PC-9 (cell line): ENCODE results near the gene SDR39U1. TPM values are rescaled to one million over a fixed set of nuclear protein-coding genes. Genes with fewer than 3 reads are reported as not detected.
A peak's percentile ranks its signal among the peaks of the same experiment; 100 is the strongest.

Source experiments
- BruUV-seq: library from RNA; stranded (reverse); fragments of 400-500 nt; replicated peaks from 2 replicates; lab custom pipeline; 2021; lab: Mats Ljungman, UMichigan
- CTCF ChIA-PET: fragments of 300-600 bp; sonication (Branson Sonifier 250); formaldehyde crosslinking; loops from one replicate; lab custom pipeline; 2022; ENCODE audit warnings: antibody characterized with exemption; lab: Charles Lee
- POLR2A ChIA-PET: fragments of 300-600 bp; sonication (Branson Sonifier 250); formaldehyde crosslinking; loops from one replicate; lab custom pipeline; 2022; ENCODE audit warnings: antibody characterized with exemption; ENCODE audit not compliant: unreplicated experiment; lab: Charles Lee
- DNase-seq, 2 experiments: peaks; one replicate each; pipeline versions ENCODE4 v3.0.0 to v3.0.0-alpha.2; 2015 to 2022; ENCODE audit warnings: mixed read lengths in 1 of 2
- H2AFZ ChIP-seq: fragments of 200-600 bp; sonication (generic); 2 replicates; pipeline ENCODE4 v1.8.1; 2017; ENCODE audit warnings: antibody characterized with exemption
- H3F3A ChIP-seq: fragments of 200-600 bp; sonication (generic); 2 replicates; pipeline ENCODE4 v1.8.1; 2017; ENCODE audit warnings: antibody characterized with exemption, mild to moderate bottlenecking, low read depth; ENCODE audit not compliant: insufficient read depth
- H3K27ac ChIP-seq: fragments of 200-600 bp; sonication (generic); 2 replicates; pipeline ENCODE4 v1.6.1; 2016; ENCODE audit warnings: mixed run types
- H3K27me3 ChIP-seq: fragments of 200-600 bp; sonication (generic); 2 replicates; pipeline ENCODE4 v1.6.1; 2016; ENCODE audit warnings: low read depth, mixed run types; ENCODE audit not compliant: insufficient read depth
- H3K36me3 ChIP-seq: fragments of 200-600 bp; sonication (generic); 2 replicates; pipeline ENCODE4 v1.6.1; 2016; ENCODE audit warnings: low read depth, mixed run types
- H3K4me1 ChIP-seq: fragments of 200-600 bp; sonication (generic); replicated peaks from 2 replicates; pipeline ENCODE4 v1.6.1; 2016; ENCODE audit warnings: mixed run types; ENCODE audit not compliant: insufficient read depth
- H3K4me2 ChIP-seq: fragments of 200-600 bp; sonication (generic); 2 replicates; pipeline ENCODE4 v1.6.1; 2017; ENCODE audit warnings: mixed run types
- H3K4me3 ChIP-seq: fragments of 200-600 bp; sonication (generic); 2 replicates; pipeline ENCODE4 v1.6.1; 2016; ENCODE audit warnings: mixed run types
- H3K79me2 ChIP-seq: fragments of 200-600 bp; sonication (generic); 2 replicates; pipeline ENCODE4 v1.6.1; 2017; ENCODE audit warnings: low read depth, mixed run types
- H3K9me2 ChIP-seq: fragments of 200-600 bp; sonication (generic); 2 replicates; pipeline ENCODE4 v1.8.1; 2017; ENCODE audit warnings: mild to moderate bottlenecking; ENCODE audit not compliant: insufficient read depth
- H3K9me3 ChIP-seq: fragments of 200-600 bp; sonication (generic); 2 replicates; pipeline ENCODE4 v1.8.1; 2016; ENCODE audit warnings: low read depth; ENCODE audit not compliant: insufficient read depth
- H4K20me1 ChIP-seq: fragments of 200-600 bp; sonication (generic); 2 replicates; pipeline ENCODE4 v1.8.1; 2017; ENCODE audit not compliant: insufficient read depth
- CTCF ChIP-seq: fragments of 200-600 bp; sonication (generic); conservative IDR thresholded peaks from 2 replicates; pipeline ENCODE4 v1.6.1; 2017; ENCODE audit warnings: mixed run types, antibody characterized with exemption, mild to moderate bottlenecking, moderate library complexity
- EZH2 ChIP-seq: fragments of 200-600 bp; sonication (generic); IDR thresholded peaks from 2 replicates; pipeline ENCODE4 v1.8.0; 2017; ENCODE audit warnings: antibody characterized with exemption, low read depth
- intact Hi-C: fragments of 100-400 bp; cut with micrococcal nuclease; formaldehyde crosslinking; loops from one replicate; pipeline ENCODE4 v1.10.0; 2022; ENCODE audit not compliant: unreplicated experiment
- total RNA-seq: library from RNA; stranded (reverse); gene quantifications from 2 replicates; pipeline ENCODE4 v1.2.3, GENCODE V29; 2021

SDR39U1 gene
- total RNA-seq, 1 experiment from 2014 or later = 17.2 TPM

DNA sequence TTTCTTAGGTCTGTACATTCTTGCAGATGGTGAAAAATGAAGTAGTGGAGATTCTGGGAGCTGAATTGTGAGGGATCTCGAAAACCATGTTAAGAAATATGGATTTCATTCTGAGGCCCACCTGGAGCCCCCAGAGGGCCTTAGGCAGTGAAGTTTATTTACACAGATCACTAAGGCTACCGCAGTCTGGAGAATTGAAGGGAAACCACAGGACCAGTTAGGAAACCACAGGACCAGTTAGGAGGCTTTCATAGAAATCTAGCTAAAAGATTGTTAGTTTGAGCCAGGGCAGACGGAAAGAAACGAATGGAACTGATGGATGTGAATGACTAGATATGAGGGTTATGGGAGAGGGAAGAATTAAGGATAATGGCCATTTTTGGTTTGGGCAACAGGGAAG, 20.3 kb downstream of the SDR39U1 start:
- H3K4me3 ChIP-seq = no peak overlapping the region
- no TSS peak for BruUV-seq
- H3K27me3 ChIP-seq = no peaks in the 10 kb centered on the region
- no peak overlapping the region for H3K4me2 ChIP-seq
- intact Hi-C loops = no loop called here
- no peaks in the 10 kb centered on the region for H3K9me3 ChIP-seq
- H3K9me2 ChIP-seq = no peaks in the 10 kb centered on the region
- H3K36me3 ChIP-seq = no peaks in the 10 kb centered on the region
- CTCF ChIA-PET = no interaction called here
- peaks cover 19% of the 10 kb centered on the region for H3K4me1 ChIP-seq
- POLR2A ChIA-PET = no interaction called here
- no peaks in the 10 kb centered on the region for H4K20me1 ChIP-seq
- TF ChIP-seq CTCF (no peak), EZH2 (no peak)
- no peaks in the 10 kb centered on the region for H3K79me2 ChIP-seq
- H3K27ac ChIP-seq = no peak overlapping the region
- no peak for DNase-seq
- H2AFZ ChIP-seq = no peak overlapping the region
- peaks cover 18% of the 10 kb centered on the region; the same call in 1 of the 2 replicates for H3F3A ChIP-seq

DNA sequence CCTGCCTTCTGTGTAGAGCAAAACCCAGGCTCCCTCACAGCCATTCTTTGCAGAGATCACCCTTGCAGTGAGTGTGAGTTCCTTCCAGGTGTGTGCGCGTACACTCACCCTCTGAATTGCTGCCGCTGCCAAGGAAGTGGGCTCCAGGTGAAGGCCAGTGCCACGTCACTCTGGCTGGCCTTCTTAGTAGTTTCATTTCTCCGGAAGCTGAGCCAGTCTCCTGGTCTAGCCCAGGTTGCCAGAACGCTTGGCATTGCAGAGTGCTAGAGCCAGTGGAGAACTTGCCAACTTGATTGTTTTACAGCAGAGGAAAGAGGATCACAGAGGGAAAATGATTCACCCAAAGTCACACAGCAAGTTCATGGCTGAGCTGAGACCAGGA, 24.1 kb downstream of the SDR39U1 start:
- no peak overlapping the region for H3K4me2 ChIP-seq
- ChIA-PET POLR2A (no interaction called here), CTCF (interaction anchor here (0.6 to 1.3 kb wide), 2 partner anchors 13 to 1306 kb away, joined by 3 to 18 read pairs; no protein-coding TSS in a partner anchor)
- H3K36me3 ChIP-seq = no peaks in the 10 kb centered on the region
- no peaks in the 10 kb centered on the region for H3K9me3 ChIP-seq
- no peaks in the 10 kb centered on the region for H4K20me1 ChIP-seq
- no peaks in the 10 kb centered on the region; the same call in 1 of the 2 replicates for H3K4me1 ChIP-seq
- no peaks in the 10 kb centered on the region for H3K27me3 ChIP-seq
- DNase-seq = peak; percentile 37 to 60
- no peaks in the 10 kb centered on the region for H3K9me2 ChIP-seq
- no TSS peak for BruUV-seq
- no peak overlapping the region for H3K4me3 ChIP-seq
- no peaks in the 10 kb centered on the region for H3F3A ChIP-seq
- intact Hi-C loops = no loop called here
- H3K27ac ChIP-seq = no peak overlapping the region
- H2AFZ ChIP-seq = no peak overlapping the region
- no peaks in the 10 kb centered on the region for H3K79me2 ChIP-seq
- TF ChIP-seq CTCF = no peak
- TF ChIP-seq EZH2 = no peak

GRCh38 chr14:24417832-24418491, 24.6 kb downstream of the SDR39U1 start:
- Histone ChIP-seq H3K9me3 (no peaks in the 10 kb centered on the region), H3K79me2 (no peaks in the 10 kb centered on the region), H3K27ac (no peak overlapping the region), H3K4me2 (no peak overlapping the region), H3K4me1 (no peaks in the 10 kb centered on the region; the same call in 1 of the 2 replicates), H4K20me1 (no peaks in the 10 kb centered on the region), H2AFZ (no peak overlapping the region), H3K9me2 (no peaks in the 10 kb centered on the region), H3F3A (no peaks in the 10 kb centered on the region), H3K27me3 (no peaks in the 10 kb centered on the region), H3K4me3 (no peak overlapping the region), H3K36me3 (no peaks in the 10 kb centered on the region)
- ChIA-PET CTCF (interaction anchor here (0.6 to 1.3 kb wide), 2 partner anchors 14 to 934 kb away, joined by 3 to 6 read pairs; no protein-coding TSS in a partner anchor), POLR2A (no interaction called here)
- intact Hi-C loops = no loop called here
- no peak for DNase-seq
- no TSS peak for BruUV-seq
- no peak for TF ChIP-seq CTCF
- TF ChIP-seq EZH2 = no peak
